Breast epithelium (tissue), 4 donors: Measurements from ENCODE around the gene ISL2. TPM values are rescaled to one million over a fixed set of nuclear protein-coding genes. Genes with fewer than 3 reads are reported as not detected.

Source experiments
- DNase-seq, 2 donors: peaks; one replicate each; pipeline ENCODE4 v3.0.0-alpha.2; 2019; ENCODE audit warnings: low spot score in 2 of 2
- H3K27ac ChIP-seq, 2 donors: fragments of 200-600 bp; sonication (generic) in 1 of 2; one replicate each; pipeline ENCODE4 v1.5.1; 2016 to 2019; ENCODE audit warnings: mild to moderate bottlenecking in 1 of 2
- H3K27me3 ChIP-seq, 2 donors: fragments of 200-600 bp; sonication (generic) in 1 of 2; one replicate each; pipeline versions ENCODE4 v1.5.1 to v1.6.0; 2017 to 2019; ENCODE audit warnings: control low read depth in 1 of 2, mild to moderate bottlenecking in 1 of 2
- H3K36me3 ChIP-seq: fragments of 200-600 bp; one replicate; pipeline ENCODE4 v1.5.1; 2019
- H3K4me1 ChIP-seq, 2 donors: fragments of 200-600 bp; sonication (generic); one replicate each; pipeline ENCODE4 v1.5.1; 2016 to 2019; ENCODE audit warnings: control low read depth in 1 of 2
- H3K4me3 ChIP-seq, 3 donors: fragments of 200-600 bp; sonication (generic); 1 replicate in 2 of 3; 2 replicates in 1 of 3; pipeline ENCODE4 v1.5.1; 2016 to 2019; ENCODE audit warnings: mild to moderate bottlenecking in 3 of 3, moderate library complexity in 2 of 3
- H3K9me3 ChIP-seq, 2 donors: fragments of 200-600 bp; sonication (generic) in 1 of 2; one replicate each; pipeline ENCODE4 v1.5.1; 2016 to 2019; ENCODE audit warnings: control low read depth in 1 of 2
- CTCF ChIP-seq, 3 donors: fragments of 450-650 bp; IDR thresholded peaks; one replicate each; pipeline ENCODE4 v1.5.1; 2016 to 2017; ENCODE audit warnings: antibody characterized with exemption in 3 of 3, mild to moderate bottlenecking in 3 of 3, moderate library complexity in 3 of 3
- POLR2A ChIP-seq: fragments of 450-650 bp; IDR thresholded peaks from one replicate; pipeline ENCODE4 v1.6.1; 2016; ENCODE audit warnings: antibody characterized with exemption, mild to moderate bottlenecking, moderate library complexity
- POLR2AphosphoS5 ChIP-seq, 3 donors: sonication (generic); formaldehyde crosslinking; IDR thresholded peaks; one replicate each; pipeline ENCODE4 v1.6.1; 2017; ENCODE audit warnings: antibody characterized with exemption in 3 of 3
- intact Hi-C: fragments of 100-400 bp; cut with DNase I; formaldehyde crosslinking; loops from one replicate; pipeline ENCODE4 v1.15.1; 2023; ENCODE audit warnings: low total_unique reads
- total RNA-seq, 3 donors: library from RNA; depleted of rRNA; stranded (reverse); fragments of >200 nt; gene quantifications; one replicate each; pipeline ENCODE4 v1.1.0, GENCODE V29; 2016

ISL2 gene
- total RNA-seq, 3 donors from 2014 or later: 0.29 TPM; not detected in 2

- Histone ChIP-seq H3K4me3 (no peak overlapping the region), H3K36me3 (no peaks in the 10 kb centered on the region), H3K27me3 (peaks cover under 1 to 59% of the 10 kb centered on the region in 2 donors), H3K27ac (no peak overlapping the region), H3K4me1 (no peaks in the 10 kb centered on the region), H3K9me3 (no peaks in the 10 kb centered on the region)
- TF ChIP-seq POLR2A (no peak), CTCF (IDR thresholded peaks at IDR 0.05) (no peak), POLR2AphosphoS5 (IDR thresholded peaks at IDR 0.05) (no peak)
- intact Hi-C loops: loop anchor here (1.0 kb wide), 1 partner anchor 19 kb away; no protein-coding TSS in a partner anchor
- no peak for DNase-seq
These were observed 2.7 kb upstream of the ISL2 start for GRCh38 chr15:76333720-76334437.

- no peak for DNase-seq
- Histone ChIP-seq H3K27me3 (peaks cover 7 to 66% of the 10 kb centered on the region in 2 donors), H3K27ac (no peak overlapping the region), H3K4me1 (peaks cover 0 to under 1% of the 10 kb centered on the region in 2 donors), H3K4me3 (peak overlapping the region in 1 of 3 donors; percentile 53), H3K9me3 (no peaks in the 10 kb centered on the region), H3K36me3 (no peaks in the 10 kb centered on the region)
- intact Hi-C loops: no loop called here
- TF ChIP-seq POLR2A (no peak), CTCF (IDR thresholded peaks at IDR 0.05) (no peak), POLR2AphosphoS5 (IDR thresholded peaks at IDR 0.05) (no peak)
These were observed 1.9 kb upstream of the ISL2 start for GRCh38 chr15:76334438-76335306.

- Histone ChIP-seq H3K4me3 (peak overlapping the region in 1 of 3 donors; percentile 53), H3K36me3 (no peaks in the 10 kb centered on the region), H3K4me1 (peaks cover 0 to 9% of the 10 kb centered on the region in 2 donors), H3K27me3 (peaks cover 12 to 76% of the 10 kb centered on the region in 2 donors), H3K27ac (no peak overlapping the region), H3K9me3 (no peaks in the 10 kb centered on the region)
- DNase-seq: no peak
- intact Hi-C loops: no loop called here
- TF ChIP-seq POLR2A (no peak), CTCF (IDR thresholded peaks at IDR 0.05) (no peak), POLR2AphosphoS5 (IDR thresholded peaks at IDR 0.05) (no peak)
These were observed 993 bp upstream of the ISL2 start for GRCh38 chr15:76335307-76336253.

- Histone ChIP-seq H3K4me3 (peak overlapping the region in 2 of 3 donors; percentile 4 to 53), H3K36me3 (no peaks in the 10 kb centered on the region), H3K27me3 (peaks cover 19 to 92% of the 10 kb centered on the region in 2 donors), H3K27ac (no peak overlapping the region), H3K4me1 (peaks cover 8 to 12% of the 10 kb centered on the region in 2 donors), H3K9me3 (no peaks in the 10 kb centered on the region)
- DNase-seq: no peak
- intact Hi-C loops: no loop called here
- TF ChIP-seq POLR2AphosphoS5 (IDR thresholded peaks at IDR 0.05) (no peak), POLR2A (no peak), CTCF (IDR thresholded peaks at IDR 0.05) (no peak)
These were observed 604 bp downstream of the ISL2 start for GRCh38 chr15:76337059-76337695.
